Head of caudate nucleus (tissue), 42 donors: ENCODE results near the gene SH3PXD2A.
"Not testable (repeated sequence)": the region's sequence is repeated elsewhere in the genome, so short reads cannot be mapped to it uniquely, and the experiment has no call there.

ENCODE experiments used
- DNase-seq, 42 donors: peaks; one replicate each; pipeline versions ENCODE4 v3.0.0 to v3.0.0-alpha.2; 2020 to 2021; ENCODE audit warnings: mixed read lengths in 7 of 42
- intact Hi-C: fragments of 100-400 bp; cut with DNase I; formaldehyde crosslinking; loops from one replicate; pipeline ENCODE4 v1.15.0; 2022

SH3PXD2A gene

GRCh38 chr10:103637927-103638557 is 217.3 kb downstream of the SH3PXD2A start:
- peak in 20 of 42 donors; percentile 24 to 72 (median 52) for DNase-seq
- intact Hi-C loops = no loop called here

GRCh38 chr10:103637011-103637410 is 218.4 kb downstream of the SH3PXD2A start:
- intact Hi-C loops = no loop called here
- DNase-seq = peak in 1 of 42 donors; percentile 22

- intact Hi-C loops = no loop called here
- peak in 2 of 42 donors; percentile 31 to 47 for DNase-seq
Measured at GRCh38 chr10:103636492-103636891, 218.9 kb downstream of the SH3PXD2A start.

GRCh38 chr10:103635580-103635979 is 219.8 kb downstream of the SH3PXD2A start:
- DNase-seq = peak in 1 of 42 donors; percentile 12

GRCh38 chr10:103633846-103634245 is 221.5 kb downstream of the SH3PXD2A start:
- DNase-seq = no peak
- intact Hi-C loops = no loop called here

More at GRCh38 chr10:103635580-103635979, 219.8 kb downstream of the SH3PXD2A start:
- intact Hi-C loops = no loop called here

- DNase-seq, intact Hi-C loops: not testable (repeated sequence)
Measured at GRCh38 chr10:103632871-103633270, 222.5 kb downstream of the SH3PXD2A start.

- intact Hi-C loops = no loop called here
- no peak for DNase-seq
Measured at GRCh38 chr10:103632247-103632642, 223.1 kb downstream of the SH3PXD2A start.

GRCh38 chr10:103630156-103630555 is 225.2 kb downstream of the SH3PXD2A start:
- intact Hi-C loops = no loop called here
- DNase-seq = peak in 1 of 42 donors; percentile 16

- no peak for DNase-seq
- intact Hi-C loops = no loop called here
Measured at GRCh38 chr10:103629581-103629980, 225.8 kb downstream of the SH3PXD2A start.

GRCh38 chr10:103627893-103628292 is 227.5 kb downstream of the SH3PXD2A start:
- intact Hi-C loops = no loop called here
- peak in 1 of 42 donors; percentile 12 for DNase-seq

GRCh38 chr10:103627111-103627892 is 228.1 kb downstream of the SH3PXD2A start:
- DNase-seq = peak in 1 of 42 donors; percentile 16
- intact Hi-C loops = no loop called here

GRCh38 chr10:103626178-103626577 is 229.2 kb downstream of the SH3PXD2A start:
- intact Hi-C loops = no loop called here
- peak in 19 of 42 donors; percentile 10 to 73 (median 54) for DNase-seq

- intact Hi-C loops = no loop called here
- peak in 1 of 42 donors; percentile 13 for DNase-seq
Measured at GRCh38 chr10:103622935-103623574, 232.3 kb downstream of the SH3PXD2A start.

GRCh38 chr10:103622286-103622685 is 233.1 kb downstream of the SH3PXD2A start:
- intact Hi-C loops = no loop called here

GRCh38 chr10:103621783-103622125 is 233.6 kb downstream of the SH3PXD2A start:
- peak in 8 of 42 donors; percentile 41 to 63 (median 51) for DNase-seq
- intact Hi-C loops = no loop called here

More at GRCh38 chr10:103622286-103622685, 233.1 kb downstream of the SH3PXD2A start:
- DNase-seq = no peak

- intact Hi-C loops = no loop called here
- no peak for DNase-seq
Measured at GRCh38 chr10:103620891-103621782, 234.2 kb downstream of the SH3PXD2A start.

- DNase-seq = peak in 5 of 42 donors; percentile 41 to 66 (median 44)
- intact Hi-C loops = no loop called here
Measured at GRCh38 chr10:103620352-103620740, 235.0 kb downstream of the SH3PXD2A start.

GRCh38 chr10:103619424-103620351 is 235.7 kb downstream of the SH3PXD2A start:
- peak in 1 of 42 donors; percentile 46 for DNase-seq
- intact Hi-C loops = loop anchor here (10.0 kb wide), 1 partner anchor 45 kb away; no protein-coding TSS in a partner anchor
